Inflammatory macrophage treated with lipopolysaccharide for 1 hour (primary cell): ENCODE data around the gene ICA1.
"Not testable (repeated sequence)": the region's sequence is repeated elsewhere in the genome, so short reads cannot be mapped to it uniquely, and the experiment has no call there.

Experiments
- DNase-seq, 2 donors: peaks; one replicate each; pipeline ENCODE4 v3.0.0-alpha.2; 2020 to 2022

ICA1 gene

GRCh38 chr7:8261711-8262695 is at the start of gene ICA1:
TSS of gene ICA1 (minus strand) at chr7:8262167. CDS start at chr7:8235926, 26,241 bp downstream.
- DNase-seq: peak; percentile 42 to 44

GRCh38 chr7:8310876-8311275 is 48.9 kb upstream of the ICA1 start:
- DNase-seq: no peak

- no peak for DNase-seq
These were observed 43.8 kb upstream of the ICA1 start for GRCh38 chr7:8305625-8306388.

- DNase-seq: no peak
These were observed 43.1 kb upstream of the ICA1 start for GRCh38 chr7:8305104-8305503.

- no peak for DNase-seq
These were observed 42.0 kb upstream of the ICA1 start for GRCh38 chr7:8303904-8304528.

- not testable (repeated sequence) for DNase-seq
These were observed 35.1 kb upstream of the ICA1 start for GRCh38 chr7:8297023-8297422.

GRCh38 chr7:8296362-8296659 is 34.3 kb upstream of the ICA1 start:
- no peak for DNase-seq

GRCh38 chr7:8295638-8296361 is 33.8 kb upstream of the ICA1 start:
- DNase-seq: peak; percentile 63 to 87

GRCh38 chr7:8291397-8292141 is 29.6 kb upstream of the ICA1 start:
- no peak for DNase-seq

GRCh38 chr7:8290645-8291308 is 28.8 kb upstream of the ICA1 start:
- no peak for DNase-seq

- DNase-seq: no peak
These were observed 24.2 kb upstream of the ICA1 start for GRCh38 chr7:8286118-8286517.

- no peak for DNase-seq
These were observed 23.2 kb upstream of the ICA1 start for GRCh38 chr7:8285155-8285554.

- DNase-seq: no peak
These were observed 22.6 kb upstream of the ICA1 start for GRCh38 chr7:8284606-8285005.

GRCh38 chr7:8283968-8284367 is 22.0 kb upstream of the ICA1 start:
- no peak for DNase-seq

GRCh38 chr7:8282871-8283270 is 20.9 kb upstream of the ICA1 start:
- no peak for DNase-seq

GRCh38 chr7:8282162-8282561 is 20.2 kb upstream of the ICA1 start:
- DNase-seq: no peak

GRCh38 chr7:8278183-8278582 is 16.2 kb upstream of the ICA1 start:
- no peak for DNase-seq

- no peak for DNase-seq
These were observed 15.5 kb upstream of the ICA1 start for GRCh38 chr7:8277394-8277982.

GRCh38 chr7:8274589-8274988 is 12.6 kb upstream of the ICA1 start:
- no peak for DNase-seq

- DNase-seq: no peak
These were observed 10.0 kb upstream of the ICA1 start for GRCh38 chr7:8271960-8272359.

- DNase-seq: peak in 1 of 2 donors; percentile 10
These were observed 1.1 kb upstream of the ICA1 start for GRCh38 chr7:8263048-8263447.
